Smooth muscle cell (in vitro differentiated cells): ENCODE data around the gene UFC1. TPM values are rescaled to one million over a fixed set of nuclear protein-coding genes. Genes with fewer than 3 reads are reported as not detected.

Source experiments
- DNase-seq: peaks from one replicate; lab custom pipeline; 2025; ENCODE audit not compliant: unreplicated experiment; lab: John Stamatoyannopoulos, UW
- H2AFZ ChIP-seq: fragments of 200-600 bp; sonication (generic); 2 replicates; pipeline ENCODE4 v1.6.0; 2016; ENCODE audit warnings: antibody characterized with exemption, low read depth, mild to moderate bottlenecking
- H3F3A ChIP-seq: fragments of 200-600 bp; sonication (generic); 2 replicates; pipeline ENCODE4 v1.6.0; 2017; ENCODE audit warnings: antibody characterized with exemption, low read depth
- H3K27ac ChIP-seq: fragments of 200-600 bp; sonication (generic); 2 replicates; pipeline ENCODE4 v1.5.1; 2016; ENCODE audit warnings: low read depth, mild to moderate bottlenecking
- H3K27me3 ChIP-seq: fragments of 200-600 bp; sonication (generic); 2 replicates; pipeline ENCODE4 v1.6.1; 2016; ENCODE audit warnings: low read depth, mild to moderate bottlenecking
- H3K36me3 ChIP-seq: fragments of 200-600 bp; sonication (generic); 2 replicates; pipeline ENCODE4 v1.5.1; 2016; ENCODE audit warnings: low read depth
- H3K4me1 ChIP-seq: fragments of 200-600 bp; sonication (generic); 2 replicates; pipeline ENCODE4 v1.5.1; 2016; ENCODE audit warnings: low read depth
- H3K4me2 ChIP-seq: fragments of 200-600 bp; sonication (generic); 2 replicates; pipeline ENCODE4 v1.6.0; 2016; ENCODE audit warnings: mild to moderate bottlenecking
- H3K4me3 ChIP-seq: fragments of 200-600 bp; sonication (generic); 2 replicates; pipeline ENCODE4 v1.5.1; 2016; ENCODE audit warnings: mild to moderate bottlenecking
- H3K79me2 ChIP-seq: fragments of 200-600 bp; sonication (generic); 2 replicates; pipeline ENCODE4 v1.6.0; 2016; ENCODE audit warnings: low read depth, mild to moderate bottlenecking
- H3K9ac ChIP-seq: fragments of 200-600 bp; sonication (generic); 2 replicates; pipeline ENCODE4 v1.6.0; 2016; ENCODE audit warnings: low read depth
- H3K9me3 ChIP-seq: fragments of 200-600 bp; sonication (generic); replicated peaks from 2 replicates; pipeline ENCODE4 v1.5.1; 2016; ENCODE audit warnings: low read depth
- H4K20me1 ChIP-seq: fragments of 200-600 bp; sonication (generic); 2 replicates; pipeline ENCODE4 v1.6.0; 2016; ENCODE audit warnings: low read depth
- WGBS: methylation state at CpG from one replicate; pipeline ENCODE4 v1.1.7; 2016; ENCODE audit warnings: low lambda C conversion rate; 5-methylcytosine and 5-hydroxymethylcytosine counted together
- polyA plus RNA-seq: library from polyadenylated mRNA; unstranded; fragments of >200 nt; fragmentation: Nextera tagmentation; extraction: Ambion mirVana; gene quantifications from 2 replicates; pipeline ENCODE4 v1.2.1, GENCODE V29; 2016
- total RNA-seq: library from RNA; depleted of rRNA; stranded (reverse); fragments of >200 nt; gene quantifications from 2 replicates; pipeline ENCODE4 v1.2.3, GENCODE V29; 2014
- TF ChIP-seq, protein P1 (sequence below): fragments of 200-600 bp; sonication (generic); IDR thresholded peaks from 2 replicates; pipeline ENCODE4 v1.5.1; 2017; ENCODE audit warnings: borderline replicate concordance, mild to moderate bottlenecking, antibody characterized with exemption; ENCODE audit not compliant: insufficient read depth, poor library complexity, severe bottlenecking

The UFC1 gene
- total and polyA plus RNA-seq, 2 experiments from 2014 or later, result 57.1 to 81.5 TPM

DNA sequence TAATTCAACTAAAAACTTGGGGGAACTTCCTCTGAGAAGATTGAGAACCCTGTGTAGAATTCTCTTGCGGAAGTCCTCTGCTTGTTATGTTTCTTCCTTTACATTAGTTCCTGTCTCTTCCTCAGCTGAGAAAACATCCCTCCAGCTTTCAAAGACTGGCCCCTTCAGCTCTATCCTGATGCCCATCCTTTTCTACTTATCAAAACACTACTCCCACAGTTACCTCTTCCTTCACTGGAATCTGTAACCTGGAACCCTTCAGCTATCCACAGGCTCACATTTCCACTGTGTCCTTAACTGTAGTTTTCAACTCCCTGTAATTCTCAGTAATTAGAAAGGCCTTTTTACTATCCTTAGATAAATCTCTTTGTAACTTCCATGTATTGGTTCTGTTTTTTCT, 15.3 kb upstream of the UFC1 start:
- Histone ChIP-seq H4K20me1 (peaks cover 10% of the 10 kb centered on the region), H3K36me3 (no peaks in the 10 kb centered on the region), H3K4me1 (no peaks in the 10 kb centered on the region), H3F3A (no peaks in the 10 kb centered on the region), H3K4me2 (no peak overlapping the region), H3K9ac (no peak overlapping the region), H3K79me2 (peaks cover 29% of the 10 kb centered on the region), H3K9me3 (no peaks in the 10 kb centered on the region), H3K4me3 (no peak overlapping the region), H3K27me3 (no peaks in the 10 kb centered on the region), H3K27ac (no peak overlapping the region), H2AFZ (no peak overlapping the region)
- TF ChIP-seq, protein P1, sequence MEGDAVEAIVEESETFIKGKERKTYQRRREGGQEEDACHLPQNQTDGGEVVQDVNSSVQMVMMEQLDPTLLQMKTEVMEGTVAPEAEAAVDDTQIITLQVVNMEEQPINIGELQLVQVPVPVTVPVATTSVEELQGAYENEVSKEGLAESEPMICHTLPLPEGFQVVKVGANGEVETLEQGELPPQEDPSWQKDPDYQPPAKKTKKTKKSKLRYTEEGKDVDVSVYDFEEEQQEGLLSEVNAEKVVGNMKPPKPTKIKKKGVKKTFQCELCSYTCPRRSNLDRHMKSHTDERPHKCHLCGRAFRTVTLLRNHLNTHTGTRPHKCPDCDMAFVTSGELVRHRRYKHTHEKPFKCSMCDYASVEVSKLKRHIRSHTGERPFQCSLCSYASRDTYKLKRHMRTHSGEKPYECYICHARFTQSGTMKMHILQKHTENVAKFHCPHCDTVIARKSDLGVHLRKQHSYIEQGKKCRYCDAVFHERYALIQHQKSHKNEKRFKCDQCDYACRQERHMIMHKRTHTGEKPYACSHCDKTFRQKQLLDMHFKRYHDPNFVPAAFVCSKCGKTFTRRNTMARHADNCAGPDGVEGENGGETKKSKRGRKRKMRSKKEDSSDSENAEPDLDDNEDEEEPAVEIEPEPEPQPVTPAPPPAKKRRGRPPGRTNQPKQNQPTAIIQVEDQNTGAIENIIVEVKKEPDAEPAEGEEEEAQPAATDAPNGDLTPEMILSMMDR, result no peak
- 88% methylated on average over 1 of the region's 1 CpG for WGBS
- no peak for DNase-seq

DNA sequence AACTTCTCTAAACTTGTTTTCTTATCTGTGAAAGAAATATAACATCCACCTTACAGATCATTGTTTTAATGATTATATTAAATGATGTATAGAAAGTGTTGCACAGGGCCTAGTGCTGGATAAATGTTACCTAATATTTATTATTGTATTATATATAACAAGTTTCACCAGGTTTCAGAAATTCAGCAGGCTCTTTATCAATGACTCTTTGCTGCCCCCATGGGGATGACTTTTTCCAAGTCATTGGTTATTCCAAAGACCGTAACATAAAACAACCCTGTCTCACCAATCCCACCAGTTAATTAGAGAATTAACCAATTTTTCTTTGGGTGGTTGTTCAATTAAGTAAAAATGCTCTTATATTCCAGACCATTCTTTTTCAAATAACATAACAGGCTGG, 14.0 kb upstream of the UFC1 start:
- no peak overlapping the region for H2AFZ ChIP-seq
- WGBS, result 56% methylated on average over 1 of the region's 1 CpG
- no peak for DNase-seq

DNA sequence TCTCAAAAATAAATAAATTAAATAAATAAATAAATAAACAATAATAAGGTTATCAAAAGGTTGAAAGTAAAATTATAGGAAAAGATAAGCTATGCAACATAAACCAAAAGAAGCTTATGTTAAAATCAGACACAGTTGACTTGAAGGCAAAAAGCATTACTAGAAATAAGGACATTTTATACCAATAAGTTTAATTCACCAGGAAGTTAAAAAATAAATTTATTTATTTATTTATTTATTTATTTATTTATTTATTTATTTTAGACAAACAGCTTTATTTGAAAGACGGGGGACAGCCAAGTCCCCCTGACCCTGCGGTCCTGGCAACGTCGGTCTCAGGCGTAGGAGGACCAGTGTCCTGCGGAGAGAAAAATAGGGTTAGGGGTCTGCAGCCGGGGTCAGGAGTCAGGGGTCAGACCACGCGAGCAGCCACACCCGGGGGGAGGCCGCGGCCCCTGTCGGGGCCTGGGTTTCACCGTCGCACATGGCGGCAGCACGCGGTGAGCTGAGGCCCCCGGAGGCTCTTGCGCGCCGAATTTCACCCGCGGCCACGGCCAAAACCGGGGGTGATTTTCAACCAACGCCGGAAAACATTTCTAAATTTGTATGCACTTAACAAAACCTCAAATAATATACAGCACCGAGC, 12.9 kb upstream of the UFC1 start:
- no peaks in the 10 kb centered on the region for H4K20me1 ChIP-seq
- no peak overlapping the region for H3K4me3 ChIP-seq
- H2AFZ ChIP-seq, result no peak overlapping the region
- WGBS, result 98% methylated on average over 29 of the region's 29 CpGs
- H3K4me1 ChIP-seq, result no peaks in the 10 kb centered on the region
- H3K79me2 ChIP-seq, result peaks cover 6% of the 10 kb centered on the region
- no peak overlapping the region for H3K9ac ChIP-seq
- H3K4me2 ChIP-seq, result no peak overlapping the region
- no peak overlapping the region for H3K27ac ChIP-seq
- no peaks in the 10 kb centered on the region for H3F3A ChIP-seq
- no peaks in the 10 kb centered on the region for H3K27me3 ChIP-seq
- DNase-seq, result no peak
- H3K9me3 ChIP-seq, result no peaks in the 10 kb centered on the region
- H3K36me3 ChIP-seq, result no peaks in the 10 kb centered on the region
- TF ChIP-seq, protein P1, result no peak

More for the DNA sequence above, 14.0 kb upstream of the UFC1 start:
- Histone ChIP-seq H3K4me2 (no peak overlapping the region), H3F3A (no peaks in the 10 kb centered on the region), H3K4me3 (no peak overlapping the region), H3K9me3 (no peaks in the 10 kb centered on the region), H3K36me3 (no peaks in the 10 kb centered on the region), H3K4me1 (no peaks in the 10 kb centered on the region), H3K27me3 (no peaks in the 10 kb centered on the region), H4K20me1 (peaks cover 1% of the 10 kb centered on the region), H3K27ac (no peak overlapping the region), H3K9ac (no peak overlapping the region), H3K79me2 (peaks cover 18% of the 10 kb centered on the region)
- TF ChIP-seq, protein P1, result peak; percentile 52

DNA sequence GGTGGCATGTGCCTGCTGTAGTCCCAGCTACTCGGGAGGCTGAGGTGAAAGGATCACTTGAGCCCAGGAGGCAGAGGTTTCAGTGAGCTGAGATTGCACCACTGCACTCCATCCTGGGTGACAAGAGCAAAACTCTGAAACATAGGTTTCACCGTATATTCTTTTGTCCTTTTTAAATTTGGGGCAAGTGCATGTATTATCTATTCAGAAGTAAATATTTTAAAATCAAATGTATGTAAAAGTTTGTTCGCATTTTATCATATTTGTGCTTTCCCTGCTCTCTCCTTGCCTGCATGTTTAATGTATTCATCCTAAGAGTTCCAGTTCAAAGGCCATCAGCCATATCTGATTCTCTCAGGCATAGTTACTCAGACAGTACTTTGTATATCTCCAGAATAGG, 7.9 kb upstream of the UFC1 start:
- H3K79me2 ChIP-seq, result no peaks in the 10 kb centered on the region
- H3K36me3 ChIP-seq, result no peaks in the 10 kb centered on the region
- 94% methylated on average over 3 of the region's 3 CpGs for WGBS
- no peaks in the 10 kb centered on the region for H4K20me1 ChIP-seq
- H3K27me3 ChIP-seq, result no peaks in the 10 kb centered on the region
- H3K4me3 ChIP-seq, result no peak overlapping the region
- DNase-seq, result no peak
- H2AFZ ChIP-seq, result no peak overlapping the region
- H3K4me1 ChIP-seq, result no peaks in the 10 kb centered on the region
- H3K27ac ChIP-seq, result no peak overlapping the region
- no peak overlapping the region for H3K9ac ChIP-seq
- TF ChIP-seq, protein P1, result no peak
- H3K9me3 ChIP-seq, result no peaks in the 10 kb centered on the region
- H3K4me2 ChIP-seq, result no peak overlapping the region
- H3F3A ChIP-seq, result no peaks in the 10 kb centered on the region
